GM13976 (cell line): Measurements from ENCODE around the gene GDF7.

ENCODE experiments used
- DNase-seq: peaks from one replicate; pipeline ENCODE4 v3.0.0; 2012; ENCODE audit warnings: low spot score
- in situ Hi-C: fragments of 300-500 bp; cut with MboI; formaldehyde crosslinking; loops from one replicate; pipeline ENCODE4 v1.12.0; 2022; ENCODE audit warnings: low sequenced_read_pairs, mixed read lengths, inconsistent platforms; ENCODE audit not compliant: unreplicated experiment
- TF ChIP-seq, protein P1 (sequence below): IDR thresholded peaks from 2 replicates; pipeline ENCODE4 v1.5.1; 2012; ENCODE audit warnings: borderline replicate concordance, mild to moderate bottlenecking; ENCODE audit not compliant: insufficient read depth; ENCODE audit errors: extremely low read depth, missing control alignments, control extremely low read depth

Gene GDF7

GRCh38 chr2:20650877-20651730 is 15.8 kb upstream of the GDF7 start, which contains the start of gene HS1BP3:
Gene HS1BP3, minus strand, starts transcription at chr2:20651098. Its CDS starts 35 bp downstream, at chr2:20651063.
- TF ChIP-seq, protein P1, sequence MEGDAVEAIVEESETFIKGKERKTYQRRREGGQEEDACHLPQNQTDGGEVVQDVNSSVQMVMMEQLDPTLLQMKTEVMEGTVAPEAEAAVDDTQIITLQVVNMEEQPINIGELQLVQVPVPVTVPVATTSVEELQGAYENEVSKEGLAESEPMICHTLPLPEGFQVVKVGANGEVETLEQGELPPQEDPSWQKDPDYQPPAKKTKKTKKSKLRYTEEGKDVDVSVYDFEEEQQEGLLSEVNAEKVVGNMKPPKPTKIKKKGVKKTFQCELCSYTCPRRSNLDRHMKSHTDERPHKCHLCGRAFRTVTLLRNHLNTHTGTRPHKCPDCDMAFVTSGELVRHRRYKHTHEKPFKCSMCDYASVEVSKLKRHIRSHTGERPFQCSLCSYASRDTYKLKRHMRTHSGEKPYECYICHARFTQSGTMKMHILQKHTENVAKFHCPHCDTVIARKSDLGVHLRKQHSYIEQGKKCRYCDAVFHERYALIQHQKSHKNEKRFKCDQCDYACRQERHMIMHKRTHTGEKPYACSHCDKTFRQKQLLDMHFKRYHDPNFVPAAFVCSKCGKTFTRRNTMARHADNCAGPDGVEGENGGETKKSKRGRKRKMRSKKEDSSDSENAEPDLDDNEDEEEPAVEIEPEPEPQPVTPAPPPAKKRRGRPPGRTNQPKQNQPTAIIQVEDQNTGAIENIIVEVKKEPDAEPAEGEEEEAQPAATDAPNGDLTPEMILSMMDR = peak; percentile 100
- in situ Hi-C loops = no loop called here
- DNase-seq = peak; percentile 99

GRCh38 chr2:20651731-20652099 is 15.2 kb upstream of the GDF7 start:
- TF ChIP-seq, protein P1 = no peak
- in situ Hi-C loops = no loop called here
- DNase-seq = no peak

GRCh38 chr2:20652141-20652540 is 14.8 kb upstream of the GDF7 start:
- DNase-seq = no peak
- in situ Hi-C loops = no loop called here
- TF ChIP-seq, protein P1 = no peak

DNA sequence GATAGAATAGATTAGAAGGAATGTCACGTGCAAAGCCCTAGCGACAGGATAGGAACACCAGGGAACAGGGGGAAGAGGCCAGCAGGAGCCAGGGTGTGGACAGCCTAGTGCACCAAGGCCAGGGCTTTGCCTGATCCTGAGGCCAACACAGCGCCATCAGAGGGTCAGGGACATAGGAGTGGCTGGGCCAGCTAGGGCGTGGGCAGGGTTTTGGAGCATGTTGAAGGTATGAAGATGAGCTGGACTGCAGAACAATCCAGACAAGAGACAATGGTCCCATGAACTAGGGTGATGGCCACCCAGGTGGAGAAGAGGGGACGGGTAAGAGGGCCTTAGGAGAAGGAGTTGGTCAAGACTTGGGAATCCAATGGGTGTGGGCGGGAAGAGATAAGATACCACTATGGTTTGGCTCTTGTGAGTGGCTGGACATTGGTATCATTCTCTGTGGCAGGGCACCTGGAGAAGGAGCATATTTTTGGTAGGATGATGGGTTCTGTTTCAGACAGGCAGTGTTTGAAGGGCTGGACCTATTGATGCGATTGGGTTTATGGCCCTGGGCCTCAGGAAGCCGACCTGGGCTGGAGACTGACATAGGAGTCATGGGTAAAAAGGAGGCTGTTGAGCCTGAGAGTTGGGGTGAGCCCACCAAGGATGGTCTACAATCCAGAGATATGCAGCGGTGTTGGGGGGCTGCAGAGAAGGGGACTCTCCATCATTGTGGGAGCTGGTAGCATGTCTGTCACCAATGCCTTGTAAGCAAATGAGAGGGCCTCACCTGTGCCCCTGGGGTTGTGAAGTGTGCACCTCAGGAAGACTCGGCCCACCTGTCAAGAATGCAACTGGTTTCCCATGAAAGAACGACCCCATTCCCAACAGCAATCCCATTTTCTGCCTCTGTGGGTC is 14.0 kb upstream of the GDF7 start:
- no peak for DNase-seq
- TF ChIP-seq, protein P1 = no peak
- in situ Hi-C loops = no loop called here

DNA sequence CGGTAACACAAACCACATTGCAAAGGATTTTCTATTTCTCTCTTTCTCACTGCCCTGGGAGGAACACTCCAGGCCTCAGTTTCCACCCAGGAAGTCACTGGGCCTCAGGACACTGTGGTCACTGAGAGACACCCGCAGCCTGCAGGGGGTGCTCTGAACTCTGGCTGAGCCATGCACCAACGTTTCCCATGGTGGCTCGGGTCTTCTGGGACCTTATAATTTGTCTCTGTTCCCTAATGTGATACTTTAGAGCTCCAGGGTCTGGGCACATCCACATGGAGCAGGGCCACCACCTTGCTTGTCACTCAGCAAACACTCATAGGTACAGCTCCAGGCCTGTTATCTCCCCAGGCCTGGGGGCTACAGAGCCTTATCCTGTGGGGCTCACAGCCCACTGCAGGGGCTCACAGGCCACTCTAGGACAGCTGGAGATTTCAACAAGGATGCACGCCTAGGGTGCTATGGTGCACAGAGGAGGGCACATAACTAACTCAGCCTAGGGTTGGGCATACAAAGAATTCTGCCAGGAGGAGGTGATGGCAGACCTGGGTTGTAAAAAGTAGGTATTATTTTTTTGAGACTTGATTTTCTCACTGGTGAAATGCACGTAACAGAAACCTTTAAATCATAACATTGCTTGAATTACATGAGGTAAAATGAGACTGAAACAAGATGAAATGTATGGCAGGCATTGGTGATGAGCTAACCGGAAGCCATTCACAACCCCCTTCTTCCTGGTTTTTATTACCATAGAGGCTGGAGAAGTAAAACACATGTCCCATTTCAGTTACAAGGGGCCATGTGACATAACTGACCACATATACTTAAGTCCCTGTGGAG is 13.0 kb upstream of the GDF7 start:
- in situ Hi-C loops = no loop called here
- TF ChIP-seq, protein P1 = no peak
- DNase-seq = no peak

- DNase-seq = no peak
- in situ Hi-C loops = no loop called here
- TF ChIP-seq, protein P1 = no peak
Measured at GRCh38 chr2:20654535-20654813, 12.5 kb upstream of the GDF7 start.
